GM23338 (cell line): ENCODE results near the gene MAP3K5. TPM values are rescaled to one million over a fixed set of nuclear protein-coding genes. Genes with fewer than 3 reads are reported as not detected.

Source experiments
- ATAC-seq: fragments of 200-7000 bp; cut with Tn5 transposase; 3 replicates; pipeline ENCODE4 v1.9.1; 2020
- DNase-seq: peaks from one replicate; pipeline ENCODE4 v3.0.0-alpha.2; 2015; ENCODE audit warnings: low spot score
- H2AFZ ChIP-seq: fragments of 200-600 bp; sonication (generic); 2 replicates; pipeline ENCODE4 v1.8.0; 2016; ENCODE audit warnings: antibody characterized with exemption, mild to moderate bottlenecking, moderate library complexity
- H3F3A ChIP-seq: fragments of 200-600 bp; sonication (generic); replicated peaks from 2 replicates; pipeline ENCODE4 v1.8.0; 2017; ENCODE audit warnings: antibody characterized with exemption, mixed run types, low read depth
- H3K27ac ChIP-seq: fragments of 200-600 bp; sonication (generic); 2 replicates; pipeline ENCODE4 v1.6.1; 2016; ENCODE audit warnings: low read depth
- H3K27me3 ChIP-seq: fragments of 200-600 bp; sonication (generic); 2 replicates; pipeline ENCODE4 v1.8.0; 2016; ENCODE audit warnings: mild to moderate bottlenecking, mixed run types, moderate library complexity; ENCODE audit not compliant: insufficient read depth
- H3K36me3 ChIP-seq: fragments of 200-600 bp; sonication (generic); 2 replicates; pipeline ENCODE4 v1.8.0; 2016; ENCODE audit warnings: mild to moderate bottlenecking; ENCODE audit not compliant: insufficient read depth
- H3K4me1 ChIP-seq: fragments of 200-600 bp; sonication (generic); 2 replicates; pipeline ENCODE4 v1.8.0; 2016; ENCODE audit warnings: mild to moderate bottlenecking, moderate library complexity; ENCODE audit not compliant: insufficient read depth
- H3K4me2 ChIP-seq: fragments of 200-600 bp; sonication (generic); 2 replicates; pipeline ENCODE4 v1.7.1; 2017; ENCODE audit warnings: mixed run types
- H3K4me3 ChIP-seq: fragments of 200-600 bp; sonication (generic); 2 replicates; pipeline ENCODE4 v1.6.1; 2016; ENCODE audit warnings: mixed run types
- H3K79me2 ChIP-seq: fragments of 200-600 bp; sonication (generic); replicated peaks from 2 replicates; pipeline ENCODE4 v1.8.0; 2017; ENCODE audit warnings: mild to moderate bottlenecking; ENCODE audit not compliant: insufficient read depth
- H3K9me2 ChIP-seq: fragments of 200-600 bp; sonication (generic); 2 replicates; pipeline ENCODE4 v1.8.0; 2017; ENCODE audit not compliant: insufficient read depth
- H4K20me1 ChIP-seq: fragments of 200-600 bp; sonication (generic); replicated peaks from 2 replicates; pipeline ENCODE4 v1.8.0; 2017; ENCODE audit warnings: mild to moderate bottlenecking; ENCODE audit not compliant: insufficient read depth
- H3K27ac Mint-ChIP-seq: 2 replicates; pipeline ENCODE4 v1.8.0; 2020; ENCODE audit warnings: inconsistent platforms, mild to moderate bottlenecking, moderate library complexity, mixed read lengths
- H3K27me3 Mint-ChIP-seq: 3 replicates; pipeline ENCODE4 v1.8.0; 2022; ENCODE audit warnings: low read depth, mild to moderate bottlenecking, moderate library complexity, mixed read lengths, inconsistent platforms; ENCODE audit not compliant: insufficient read depth, poor library complexity
- H3K36me3 Mint-ChIP-seq: 3 replicates; pipeline ENCODE4 v1.8.0; 2021; ENCODE audit warnings: low read depth, mild to moderate bottlenecking, inconsistent platforms, moderate library complexity, mixed read lengths
- H3K4me1 Mint-ChIP-seq: 3 replicates; pipeline ENCODE4 v1.8.0; 2020; ENCODE audit warnings: mild to moderate bottlenecking, inconsistent platforms, mixed read lengths
- H3K4me3 Mint-ChIP-seq: 3 replicates; pipeline ENCODE4 v1.8.0; 2021; ENCODE audit warnings: moderate library complexity, mild to moderate bottlenecking, inconsistent platforms, mixed read lengths
- H3K9me3 Mint-ChIP-seq: 3 replicates; pipeline ENCODE4 v1.8.0; 2020; ENCODE audit warnings: moderate library complexity, mild to moderate bottlenecking, inconsistent platforms, mixed read lengths
- CREB1 ChIP-seq: fragments of 250-450 bp; sonication (Bioruptor Pico); IDR thresholded peaks from 2 replicates; pipeline ENCODE4 v1.5.0; 2020; ENCODE audit warnings: low read depth, mild to moderate bottlenecking, moderate library complexity
- POLR2AphosphoS5 ChIP-seq: IDR thresholded peaks from 2 replicates; pipeline ENCODE4 v1.6.1; 2016; ENCODE audit warnings: antibody characterized with exemption, low read depth
- REST ChIP-seq: IDR thresholded peaks from one replicate; pipeline ENCODE4 v1.6.1; 2018; ENCODE audit warnings: antibody characterized with exemption; ENCODE audit not compliant: unreplicated experiment
- ZNF114 ChIP-seq: fragments of 250-450 bp; sonication (Bioruptor Pico); IDR thresholded peaks from 2 replicates; pipeline ENCODE4 v1.5.0; 2020; ENCODE audit warnings: mild to moderate bottlenecking, moderate library complexity
- ZNF331 ChIP-seq: fragments of 250-450 bp; sonication (Bioruptor Pico); IDR thresholded peaks from 2 replicates; pipeline ENCODE4 v1.5.0; 2020; ENCODE audit warnings: low read depth, mild to moderate bottlenecking, moderate library complexity
- polyA plus RNA-seq: library from polyadenylated mRNA; unstranded; fragments of >200 nt; fragmentation: Nextera tagmentation; extraction: Ambion mirVana; gene quantifications from 2 replicates; pipeline ENCODE4 v1.2.1, GENCODE V29; 2016
- total RNA-seq: library from RNA; depleted of rRNA; stranded (reverse); fragments of >200 nt; shearing (Covaris generic); gene quantifications from 2 replicates; pipeline ENCODE4 v1.2.3, GENCODE V29; 2014
- TF ChIP-seq, protein P1 (sequence below): fragments of 250-450 bp; sonication (Bioruptor Pico); IDR thresholded peaks from 2 replicates; pipeline ENCODE4 v1.5.0; 2020; ENCODE audit warnings: mild to moderate bottlenecking, moderate library complexity

MAP3K5 gene
- total and polyA plus RNA-seq, 2 experiments from 2014 or later: 0.76 to 2.8 TPM

GRCh38 chr6:136801581-136801980 is 9.3 kb upstream of the MAP3K5 start (continued):
- TF ChIP-seq, protein P1, sequence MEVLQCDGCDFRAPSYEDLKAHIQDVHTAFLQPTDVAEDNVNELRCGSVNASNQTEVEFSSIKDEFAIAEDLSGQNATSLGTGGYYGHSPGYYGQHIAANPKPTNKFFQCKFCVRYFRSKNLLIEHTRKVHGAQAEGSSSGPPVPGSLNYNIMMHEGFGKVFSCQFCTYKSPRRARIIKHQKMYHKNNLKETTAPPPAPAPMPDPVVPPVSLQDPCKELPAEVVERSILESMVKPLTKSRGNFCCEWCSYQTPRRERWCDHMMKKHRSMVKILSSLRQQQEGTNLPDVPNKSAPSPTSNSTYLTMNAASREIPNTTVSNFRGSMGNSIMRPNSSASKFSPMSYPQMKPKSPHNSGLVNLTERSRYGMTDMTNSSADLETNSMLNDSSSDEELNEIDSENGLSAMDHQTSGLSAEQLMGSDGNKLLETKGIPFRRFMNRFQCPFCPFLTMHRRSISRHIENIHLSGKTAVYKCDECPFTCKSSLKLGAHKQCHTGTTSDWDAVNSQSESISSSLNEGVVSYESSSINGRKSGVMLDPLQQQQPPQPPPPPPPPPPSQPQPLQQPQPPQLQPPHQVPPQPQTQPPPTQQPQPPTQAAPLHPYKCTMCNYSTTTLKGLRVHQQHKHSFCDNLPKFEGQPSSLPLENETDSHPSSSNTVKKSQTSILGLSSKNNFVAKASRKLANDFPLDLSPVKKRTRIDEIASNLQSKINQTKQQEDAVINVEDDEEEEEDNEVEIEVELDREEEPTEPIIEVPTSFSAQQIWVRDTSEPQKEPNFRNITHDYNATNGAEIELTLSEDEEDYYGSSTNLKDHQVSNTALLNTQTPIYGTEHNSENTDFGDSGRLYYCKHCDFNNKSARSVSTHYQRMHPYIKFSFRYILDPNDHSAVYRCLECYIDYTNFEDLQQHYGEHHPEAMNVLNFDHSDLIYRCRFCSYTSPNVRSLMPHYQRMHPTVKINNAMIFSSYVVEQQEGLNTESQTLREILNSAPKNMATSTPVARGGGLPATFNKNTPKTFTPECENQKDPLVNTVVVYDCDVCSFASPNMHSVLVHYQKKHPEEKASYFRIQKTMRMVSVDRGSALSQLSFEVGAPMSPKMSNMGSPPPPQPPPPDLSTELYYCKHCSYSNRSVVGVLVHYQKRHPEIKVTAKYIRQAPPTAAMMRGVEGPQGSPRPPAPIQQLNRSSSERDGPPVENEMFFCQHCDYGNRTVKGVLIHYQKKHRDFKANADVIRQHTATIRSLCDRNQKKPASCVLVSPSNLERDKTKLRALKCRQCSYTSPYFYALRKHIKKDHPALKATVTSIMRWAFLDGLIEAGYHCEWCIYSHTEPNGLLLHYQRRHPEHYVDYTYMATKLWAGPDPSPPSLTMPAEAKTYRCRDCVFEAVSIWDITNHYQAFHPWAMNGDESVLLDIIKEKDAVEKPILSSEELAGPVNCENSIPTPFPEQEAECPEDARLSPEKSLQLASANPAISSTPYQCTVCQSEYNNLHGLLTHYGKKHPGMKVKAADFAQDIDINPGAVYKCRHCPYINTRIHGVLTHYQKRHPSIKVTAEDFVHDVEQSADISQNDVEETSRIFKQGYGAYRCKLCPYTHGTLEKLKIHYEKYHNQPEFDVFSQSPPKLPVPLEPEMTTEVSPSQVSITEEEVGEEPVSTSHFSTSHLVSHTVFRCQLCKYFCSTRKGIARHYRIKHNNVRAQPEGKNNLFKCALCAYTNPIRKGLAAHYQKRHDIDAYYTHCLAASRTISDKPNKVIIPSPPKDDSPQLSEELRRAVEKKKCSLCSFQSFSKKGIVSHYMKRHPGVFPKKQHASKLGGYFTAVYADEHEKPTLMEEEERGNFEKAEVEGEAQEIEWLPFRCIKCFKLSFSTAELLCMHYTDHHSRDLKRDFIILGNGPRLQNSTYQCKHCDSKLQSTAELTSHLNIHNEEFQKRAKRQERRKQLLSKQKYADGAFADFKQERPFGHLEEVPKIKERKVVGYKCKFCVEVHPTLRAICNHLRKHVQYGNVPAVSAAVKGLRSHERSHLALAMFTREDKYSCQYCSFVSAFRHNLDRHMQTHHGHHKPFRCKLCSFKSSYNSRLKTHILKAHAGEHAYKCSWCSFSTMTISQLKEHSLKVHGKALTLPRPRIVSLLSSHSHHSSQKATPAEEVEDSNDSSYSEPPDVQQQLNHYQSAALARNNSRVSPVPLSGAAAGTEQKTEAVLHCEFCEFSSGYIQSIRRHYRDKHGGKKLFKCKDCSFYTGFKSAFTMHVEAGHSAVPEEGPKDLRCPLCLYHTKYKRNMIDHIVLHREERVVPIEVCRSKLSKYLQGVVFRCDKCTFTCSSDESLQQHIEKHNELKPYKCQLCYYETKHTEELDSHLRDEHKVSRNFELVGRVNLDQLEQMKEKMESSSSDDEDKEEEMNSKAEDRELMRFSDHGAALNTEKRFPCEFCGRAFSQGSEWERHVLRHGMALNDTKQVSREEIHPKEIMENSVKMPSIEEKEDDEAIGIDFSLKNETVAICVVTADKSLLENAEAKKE (CRISPR knock-in tag): no peak
- TF ChIP-seq ZNF114 (CRISPR knock-in tag) (no peak), REST (no peak), POLR2AphosphoS5 (no peak), ZNF331 (no peak)

GRCh38 chr6:136798044-136798443 is 5.8 kb upstream of the MAP3K5 start:
- Histone ChIP-seq H3K4me2 (no peak overlapping the region), H3K36me3 (no peaks in the 10 kb centered on the region), H3K4me3 (no peak overlapping the region), H3K4me1 (peaks cover 6% of the 10 kb centered on the region; the same call in 1 of the 2 replicates), H2AFZ (no peak overlapping the region), H3K27ac (no peak overlapping the region), H3K9me2 (no peaks in the 10 kb centered on the region), H4K20me1 (no peaks in the 10 kb centered on the region), H3K27me3 (peaks cover 21% of the 10 kb centered on the region), H3F3A (no peaks in the 10 kb centered on the region), H3K79me2 (no peaks in the 10 kb centered on the region)
- no peak overlapping the region for H3K27ac Mint-ChIP-seq
- peaks cover 6% of the 10 kb centered on the region for H3K27me3 Mint-ChIP-seq
- no peak for DNase-seq
- no peaks in the 10 kb centered on the region for H3K9me3 Mint-ChIP-seq
- H3K4me3 Mint-ChIP-seq: no peak overlapping the region
- peaks cover 4% of the 10 kb centered on the region; the same call in 1 of the 3 replicates for H3K4me1 Mint-ChIP-seq
- H3K36me3 Mint-ChIP-seq: no peaks in the 10 kb centered on the region
- no peak for ATAC-seq
- TF ChIP-seq CREB1 (CRISPR knock-in tag) (no peak), REST (no peak), ZNF331 (no peak)
